ENCODE data around the gene KRTAP11-1.

The KRTAP11-1 gene, protein sequence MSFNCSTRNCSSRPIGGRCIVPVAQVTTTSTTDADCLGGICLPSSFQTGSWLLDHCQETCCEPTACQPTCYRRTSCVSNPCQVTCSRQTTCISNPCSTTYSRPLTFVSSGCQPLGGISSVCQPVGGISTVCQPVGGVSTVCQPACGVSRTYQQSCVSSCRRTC

DNA sequence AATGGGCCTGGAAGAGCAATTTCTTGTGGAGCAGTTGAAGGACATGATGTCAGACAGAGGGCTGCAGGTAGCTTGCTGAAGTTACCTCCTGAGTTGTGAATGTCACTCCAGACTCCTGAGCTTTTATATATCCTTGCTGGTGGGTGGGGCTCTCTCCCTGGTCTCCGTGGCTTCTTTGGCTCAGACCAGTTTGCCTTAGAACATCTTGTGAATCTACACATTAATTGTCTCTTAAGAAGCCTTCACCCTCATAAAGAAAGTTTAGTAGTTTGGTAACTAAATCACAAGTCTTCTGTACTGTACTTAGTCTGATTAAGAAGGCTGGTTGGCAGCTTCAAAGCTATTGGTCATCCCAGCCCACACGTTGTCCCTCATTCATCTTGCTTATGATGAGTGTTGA is at the start of gene KRTAP11-1:
Gene KRTAP11-1 (minus strand): TSS at position 101 of the 400 bp plus-strand sequence. CDS start 56 bp downstream, at position 45.
- DNase-seq (ENCODE audit: low read depth): no peak

DNA sequence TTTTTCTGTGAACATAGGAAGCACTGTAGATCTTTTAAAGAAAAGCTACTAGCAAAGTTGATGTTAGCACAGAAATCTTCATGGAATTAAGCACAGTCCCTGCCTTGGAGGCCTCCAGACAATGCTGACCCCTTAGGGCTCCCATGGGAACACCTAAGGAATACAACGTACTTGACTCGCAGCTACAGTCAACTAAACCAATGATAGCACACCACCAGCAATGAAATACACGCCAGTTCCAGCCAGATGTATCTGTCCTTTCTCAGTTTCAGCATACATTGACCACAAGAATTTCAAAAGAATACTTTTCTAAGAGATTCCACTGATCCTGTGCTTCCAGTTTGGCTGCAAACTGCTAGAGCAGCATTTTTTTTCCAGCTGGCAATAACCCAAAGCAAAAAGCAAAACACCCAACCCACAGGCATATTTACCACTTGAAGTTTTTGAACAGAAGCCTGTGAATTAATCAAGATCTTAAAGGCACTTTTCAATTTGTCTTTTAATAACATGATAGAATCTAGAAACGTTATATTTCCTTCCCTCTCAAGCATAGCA is 42.8 kb upstream of the KRTAP11-1 start:
- no peak for DNase-seq (ENCODE audit: low read depth)

DNA sequence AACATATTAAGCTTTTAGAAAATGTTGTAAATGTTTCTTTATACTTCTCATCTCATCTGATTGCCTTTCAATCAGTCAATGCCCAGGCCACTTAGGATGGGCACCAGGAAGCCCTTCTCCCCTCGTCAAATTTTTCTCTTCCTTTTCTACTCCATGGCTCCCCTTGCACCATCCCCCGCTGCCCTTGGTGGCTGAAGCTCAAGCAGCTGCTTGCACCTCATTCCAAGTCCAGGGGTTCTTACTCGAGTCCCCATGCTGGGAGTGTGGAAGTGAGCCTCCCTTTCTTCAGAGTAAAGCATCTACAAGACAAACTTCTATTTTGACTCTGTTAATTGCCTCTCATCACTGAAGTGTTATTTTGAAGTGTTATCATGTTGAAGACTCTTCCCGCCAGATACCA is 39.7 kb upstream of the KRTAP11-1 start:
- DNase-seq (ENCODE audit: low read depth): no peak

DNA sequence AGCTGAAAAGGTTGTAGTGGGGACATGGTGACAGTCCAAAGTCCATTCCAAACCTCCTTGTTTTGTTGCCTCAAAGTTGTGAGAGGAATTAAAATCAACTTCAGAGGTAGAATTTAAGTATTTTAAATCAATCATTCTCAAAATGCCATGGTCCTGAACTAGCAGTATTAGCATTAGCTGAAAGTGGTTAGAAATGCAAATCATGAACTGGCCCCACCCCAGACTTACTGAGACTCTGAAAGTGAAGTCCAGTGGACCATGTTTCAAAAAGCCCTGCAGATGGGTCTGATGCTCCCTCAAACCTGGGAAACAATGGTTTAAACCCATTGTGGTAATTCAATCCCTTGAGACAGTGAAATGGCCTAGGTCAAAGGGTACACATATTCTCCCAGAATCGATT is 36.2 kb upstream of the KRTAP11-1 start:
- no peak for DNase-seq (ENCODE audit: low read depth)

DNA sequence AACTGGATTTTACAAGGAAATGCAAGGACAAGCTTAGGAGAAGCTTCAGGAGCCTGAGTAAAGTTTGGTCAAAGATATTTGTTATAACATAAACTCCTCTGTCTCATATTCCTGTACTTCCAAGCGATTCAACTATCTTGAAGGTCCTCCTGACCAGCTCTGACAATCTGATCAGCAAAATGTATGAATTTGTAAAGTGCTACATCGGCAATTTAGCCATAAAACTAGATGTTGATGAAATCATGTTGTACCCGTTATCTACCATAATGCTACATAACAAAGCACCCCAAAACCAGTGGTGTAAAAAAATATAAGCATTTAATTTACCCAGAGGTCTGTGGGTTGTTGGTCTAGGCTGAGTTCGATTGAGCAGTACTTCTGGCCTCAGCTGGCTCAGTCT is 19.5 kb upstream of the KRTAP11-1 start:
- DNase-seq (ENCODE audit: low read depth): no peak

DNA sequence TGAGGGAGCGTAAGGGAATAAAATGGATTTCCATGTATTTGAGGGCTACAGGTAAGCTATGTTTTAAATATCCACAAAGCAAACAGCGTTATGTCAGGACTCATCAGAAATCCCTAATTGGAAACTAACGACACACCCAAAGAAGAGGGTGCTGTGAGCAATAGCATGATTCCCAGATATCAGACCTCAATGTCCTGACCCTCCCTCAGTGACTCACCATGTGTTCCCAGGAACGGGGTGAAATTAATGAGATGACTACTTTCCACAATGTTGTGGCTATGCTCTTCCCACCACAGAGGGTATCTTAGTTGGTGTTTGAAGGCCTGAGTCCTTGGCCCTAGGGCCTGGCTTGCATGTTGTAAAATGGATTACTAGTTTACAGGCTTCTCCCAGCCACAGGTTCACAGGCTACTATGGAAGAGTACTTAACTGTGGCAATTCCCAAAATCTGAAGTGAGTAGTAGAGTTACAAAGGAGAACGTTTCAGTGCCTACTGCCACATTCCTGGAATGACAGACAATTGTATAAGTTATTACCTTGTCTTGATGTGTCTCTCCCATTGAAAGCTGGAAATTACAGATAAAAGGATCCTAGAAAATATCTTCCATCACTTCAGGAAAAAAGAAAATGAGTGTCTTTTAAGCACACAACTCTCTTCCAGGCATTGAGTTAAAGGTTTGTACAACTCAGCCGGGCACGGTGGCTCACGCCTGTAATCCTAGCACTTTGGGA is 1.7 kb upstream of the KRTAP11-1 start:
- no peak for DNase-seq (ENCODE audit: low read depth)

DNA sequence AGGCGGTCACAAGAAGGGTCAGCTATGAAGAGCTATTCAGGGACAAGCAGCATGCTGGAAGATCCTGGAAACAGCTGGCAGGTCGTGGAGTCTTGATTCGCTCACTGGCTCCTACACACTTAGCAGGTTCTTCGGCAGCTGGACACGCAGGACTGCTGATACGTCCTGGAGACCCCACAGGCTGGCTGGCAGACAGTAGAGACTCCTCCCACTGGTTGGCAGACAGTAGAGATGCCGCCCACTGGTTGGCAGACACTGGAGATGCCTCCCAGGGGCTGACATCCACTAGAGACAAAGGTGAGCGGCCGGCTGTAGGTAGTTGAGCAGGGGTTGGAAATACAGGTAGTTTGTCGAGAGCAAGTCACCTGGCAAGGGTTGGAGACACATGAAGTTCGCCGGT is 466 bp downstream of the KRTAP11-1 start:
- DNase-seq (ENCODE audit: low read depth): no peak

DNA sequence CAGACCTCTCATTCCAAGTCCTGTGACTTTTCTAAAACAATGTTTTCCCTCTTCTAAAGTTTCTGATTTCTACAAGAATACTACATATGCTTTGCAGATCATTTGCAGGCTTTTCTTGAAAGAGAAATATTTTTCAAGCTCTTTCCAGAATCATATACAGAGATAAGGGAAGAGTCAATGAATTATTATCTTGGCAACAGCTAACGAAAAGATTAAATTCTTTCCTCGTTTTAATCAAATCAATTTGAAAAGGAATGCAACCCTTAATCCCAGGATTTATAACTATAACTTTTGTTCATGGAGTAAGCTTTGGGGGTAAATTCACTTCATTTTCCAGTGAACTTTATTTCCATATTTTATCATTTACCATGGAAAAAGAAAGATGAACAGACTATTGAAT is 6.9 kb downstream of the KRTAP11-1 start:
- no peak for DNase-seq (ENCODE audit: low read depth)

DNA sequence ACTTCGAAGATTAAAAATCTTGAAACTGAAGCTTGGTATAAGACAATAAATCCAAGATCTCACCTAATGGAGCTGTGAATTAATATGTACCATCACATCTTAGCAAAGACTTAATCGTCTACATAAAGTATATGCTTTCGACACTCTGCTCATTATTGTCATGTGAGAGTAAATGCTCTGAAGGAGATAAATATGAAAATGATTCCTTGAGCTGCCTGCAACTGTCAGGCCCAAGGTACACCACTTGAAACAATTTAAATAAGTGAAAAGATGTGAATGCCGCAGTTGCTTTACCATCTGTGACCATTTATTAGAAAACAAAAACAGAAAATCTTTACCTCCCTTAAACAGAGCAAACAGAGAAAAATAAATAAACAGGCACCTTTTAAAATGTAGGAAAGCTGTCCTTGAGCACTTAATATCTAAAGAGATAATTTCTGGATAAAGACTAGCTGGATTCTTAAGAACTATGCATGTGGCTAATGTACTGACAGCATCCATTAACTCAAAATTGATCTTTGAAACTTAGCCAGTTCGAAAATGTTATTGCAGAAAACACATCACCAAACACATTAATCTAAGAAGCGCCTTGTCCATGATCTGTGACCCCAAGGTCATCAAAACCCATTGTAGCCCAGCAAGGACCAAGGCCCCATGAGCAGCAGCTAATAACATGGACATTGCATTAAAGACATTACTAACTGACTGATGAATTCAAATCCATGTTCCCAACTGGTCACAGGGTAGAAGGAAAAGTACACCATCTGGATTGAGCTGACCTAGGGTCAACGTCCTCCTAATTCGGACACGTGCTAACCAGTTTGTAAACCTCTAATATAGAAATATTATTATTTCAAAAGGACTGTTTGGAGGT is 33.5 kb downstream of the KRTAP11-1 start:
- no peak for DNase-seq (ENCODE audit: low read depth)

DNA sequence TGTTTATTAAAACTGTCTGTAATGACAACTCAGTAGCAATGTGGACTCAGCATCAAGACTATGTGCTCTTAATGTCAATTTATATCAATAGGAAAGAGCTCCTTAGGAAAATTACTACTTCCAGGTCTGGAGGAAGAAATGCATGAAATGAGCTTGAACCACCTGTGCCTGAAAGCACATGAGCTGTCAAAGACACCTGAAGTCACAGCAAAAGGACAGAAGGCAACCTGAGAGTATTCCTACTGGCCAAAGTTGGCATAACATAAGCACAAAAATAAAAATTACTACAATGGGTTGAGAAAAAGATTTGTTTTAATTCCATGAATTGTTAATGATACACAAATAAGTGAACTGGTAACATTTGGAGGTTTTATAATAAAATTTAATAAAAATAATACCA is 38.4 kb downstream of the KRTAP11-1 start:
- DNase-seq (ENCODE audit: low read depth): no peak

DNA sequence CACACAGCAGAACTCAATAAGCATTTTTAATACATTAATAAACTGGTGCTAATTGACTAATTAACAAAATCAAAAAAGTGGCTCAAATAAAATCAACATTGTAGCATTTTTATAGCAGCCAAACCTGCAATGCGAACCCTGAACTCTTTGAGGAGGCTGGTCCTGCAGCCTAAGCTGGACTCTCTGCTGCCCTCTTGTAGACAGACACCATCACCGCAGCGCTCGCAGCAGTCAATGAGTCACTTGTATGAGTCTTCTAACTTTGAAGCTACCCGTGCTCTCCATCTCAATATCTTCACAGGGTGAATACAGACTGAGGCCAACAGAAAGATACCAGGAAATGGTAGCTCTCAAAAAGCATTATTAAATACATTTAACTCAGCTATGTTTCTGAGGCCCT is 42.1 kb downstream of the KRTAP11-1 start:
- no peak for DNase-seq (ENCODE audit: low read depth)

DNA sequence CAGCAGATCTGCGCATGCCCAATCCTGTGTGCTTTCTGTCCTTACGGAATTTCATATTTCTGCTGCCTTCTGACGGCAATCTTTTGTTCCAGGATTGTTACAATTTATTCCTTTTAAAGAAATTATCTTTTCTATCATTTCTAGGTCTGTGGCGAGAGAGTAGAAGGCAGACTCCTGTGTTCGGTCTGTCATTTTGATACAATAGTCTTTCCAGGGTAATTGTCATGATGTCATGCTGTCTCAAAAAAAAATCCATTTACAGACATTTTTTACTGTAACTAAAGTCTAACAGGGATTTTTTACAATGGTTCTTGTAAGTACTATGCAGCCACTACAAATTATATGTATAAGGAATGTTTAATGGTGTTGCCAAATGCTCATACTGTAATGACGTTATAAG is 42.8 kb downstream of the KRTAP11-1 start:
- no peak for DNase-seq (ENCODE audit: low read depth)

DNA sequence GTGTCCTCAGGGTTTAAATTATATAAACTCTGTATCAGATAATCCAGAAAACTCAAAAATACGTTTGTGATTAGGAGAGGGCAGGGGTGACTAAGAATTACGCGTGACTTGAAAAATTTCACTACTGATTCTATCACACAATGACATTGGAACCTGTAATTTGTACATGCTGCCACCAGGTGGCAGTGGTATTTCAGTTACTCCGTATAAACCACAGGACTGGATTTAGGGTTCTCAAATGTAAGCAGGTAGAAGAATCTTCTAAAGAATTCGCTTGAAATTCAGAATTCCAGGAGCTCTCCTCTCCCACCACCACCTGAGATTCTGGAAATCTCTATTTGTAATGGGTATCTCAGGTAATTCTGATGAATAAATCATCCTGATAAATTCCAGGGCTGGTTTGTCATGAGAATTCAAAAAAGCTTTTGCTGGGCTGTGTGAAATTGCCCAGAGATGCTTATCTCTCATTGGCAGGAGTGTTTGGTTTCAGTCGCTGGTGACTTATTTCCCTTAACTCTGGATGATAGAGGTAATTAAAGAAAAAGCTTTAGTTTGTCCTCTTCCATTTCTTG is 50.1 kb downstream of the KRTAP11-1 start:
- no peak for DNase-seq (ENCODE audit: low read depth)
